Activated CD8-positive, alpha-beta memory T cell treated with anti-CD3 and anti-CD28 coated beads, Interleukin-2, amount 50 U/mL, for 24 hours (primary cell): ENCODE data around the gene OR10R2.

Experiments
- DNase-seq: peaks from one replicate; pipeline ENCODE4 v3.0.0-alpha.2; 2020; ENCODE audit errors: extremely low read depth

Gene OR10R2

GRCh38 chr1:158527190-158527815 is 55.3 kb downstream of the OR10R2 start:
- DNase-seq = no peak
